NCI-H1105 (cell line): ENCODE measurements around the gene DDTL.
A peak's percentile ranks its signal among the peaks of the same experiment; 100 is the strongest.
"Not testable (repeated sequence)": the region's sequence is repeated elsewhere in the genome, so short reads cannot be mapped to it uniquely, and the experiment has no call there.

ENCODE experiments used
- DNase-seq: peaks from one replicate; lab custom pipeline; 2025; lab: John Stamatoyannopoulos, UW

DDTL gene

DNA sequence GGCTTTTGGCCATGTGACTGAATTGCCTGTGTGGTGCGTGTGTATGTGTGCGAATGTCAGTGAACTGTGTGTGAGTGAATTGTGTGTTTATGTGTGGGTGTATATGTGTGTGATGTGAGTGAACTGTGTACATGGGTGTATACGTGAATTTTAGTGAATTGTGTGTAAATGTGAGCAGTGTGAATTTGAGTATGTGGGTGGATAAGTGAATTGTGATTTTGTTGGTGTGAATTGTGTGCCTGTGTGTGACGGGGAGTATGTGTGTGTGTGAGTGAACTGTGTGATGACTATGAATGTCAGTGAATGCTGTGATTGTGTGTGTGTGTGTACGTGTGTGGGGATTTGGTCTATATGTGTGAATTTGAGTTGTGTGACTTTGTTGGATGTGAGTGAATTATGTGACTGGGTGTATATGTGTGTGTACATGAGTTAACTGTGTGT, 3.5 kb downstream of the DDTL start:
- no peak for DNase-seq

DNA sequence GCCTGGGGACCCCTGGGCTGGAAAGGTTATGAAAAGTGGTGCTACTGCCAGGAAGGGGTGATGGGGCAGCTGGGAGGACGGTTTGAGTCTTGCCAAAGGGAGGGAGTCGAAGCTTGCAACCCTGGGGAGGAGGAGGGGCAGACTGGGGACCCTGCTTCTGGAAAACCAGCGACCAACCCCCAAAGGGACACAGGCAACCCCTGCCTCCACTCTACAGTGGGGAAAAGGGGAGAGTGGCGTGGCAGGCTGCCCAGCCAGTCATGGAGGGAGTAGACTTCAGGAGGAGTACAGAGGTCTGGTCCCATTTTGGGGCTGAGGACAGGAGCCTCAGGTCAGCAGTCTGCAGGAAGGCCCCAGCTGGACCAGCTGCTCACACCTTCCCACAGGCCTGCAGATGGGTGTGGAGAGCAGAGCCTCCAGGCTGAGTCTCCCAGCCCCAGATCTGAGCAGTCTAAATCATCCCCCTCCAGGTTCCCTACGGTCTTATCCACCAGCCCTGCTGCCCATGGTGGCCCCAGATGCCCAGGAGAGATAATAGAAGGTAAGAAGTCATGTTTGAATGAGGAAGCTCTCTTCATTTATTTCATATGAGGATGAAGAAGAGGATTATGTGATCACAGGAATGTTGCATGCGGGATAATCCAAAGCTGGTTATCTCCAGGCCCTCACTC, 4.3 kb downstream of the DDTL start:
- no peak for DNase-seq

DNA sequence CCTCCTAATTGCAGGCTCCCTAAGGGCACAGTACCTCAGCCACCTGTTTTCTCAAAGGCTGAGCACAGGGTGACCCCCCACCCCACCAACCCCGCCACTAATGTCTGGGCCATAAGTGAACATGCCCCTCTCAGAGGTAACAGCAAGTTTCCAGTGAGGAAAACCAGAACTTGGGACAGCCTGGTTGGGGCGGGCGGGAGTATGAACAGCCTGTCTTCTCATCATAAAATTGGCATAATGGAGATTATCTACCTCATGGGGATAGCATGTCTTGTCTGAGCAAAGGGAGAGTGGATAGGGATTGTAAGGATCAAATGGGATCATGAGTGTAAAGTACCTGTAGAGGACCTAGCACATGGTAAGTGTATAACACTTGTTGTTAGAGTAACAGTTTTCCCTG, 5.2 kb downstream of the DDTL start:
- not testable (repeated sequence) for DNase-seq

DNA sequence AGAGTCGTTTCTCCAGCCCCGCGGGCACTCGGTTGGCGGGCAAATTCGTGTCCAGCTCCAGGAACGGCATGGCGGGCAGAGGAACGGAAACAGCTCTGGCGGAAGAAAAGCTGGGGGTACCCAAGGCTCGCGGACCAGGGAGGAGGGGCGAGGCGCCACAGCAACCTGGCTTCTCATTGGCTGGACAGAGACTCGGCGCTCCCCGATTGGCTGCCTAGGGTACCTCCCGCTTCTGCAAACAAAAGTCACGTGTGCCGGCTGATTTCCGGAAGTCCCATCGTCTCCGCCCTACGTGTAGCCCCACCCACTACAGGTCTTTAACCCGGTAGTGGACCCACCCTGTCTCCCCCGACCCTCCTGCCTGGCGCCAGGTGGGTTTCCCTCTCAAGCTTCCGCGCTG, 7.7 kb downstream of the DDTL start, which contains the start of gene DDT:
Gene DDT (minus strand): TSS at position 97 of the 400 bp plus-strand sequence. CDS start 27 bp downstream, at position 70.
- not testable (repeated sequence) for DNase-seq

DNA sequence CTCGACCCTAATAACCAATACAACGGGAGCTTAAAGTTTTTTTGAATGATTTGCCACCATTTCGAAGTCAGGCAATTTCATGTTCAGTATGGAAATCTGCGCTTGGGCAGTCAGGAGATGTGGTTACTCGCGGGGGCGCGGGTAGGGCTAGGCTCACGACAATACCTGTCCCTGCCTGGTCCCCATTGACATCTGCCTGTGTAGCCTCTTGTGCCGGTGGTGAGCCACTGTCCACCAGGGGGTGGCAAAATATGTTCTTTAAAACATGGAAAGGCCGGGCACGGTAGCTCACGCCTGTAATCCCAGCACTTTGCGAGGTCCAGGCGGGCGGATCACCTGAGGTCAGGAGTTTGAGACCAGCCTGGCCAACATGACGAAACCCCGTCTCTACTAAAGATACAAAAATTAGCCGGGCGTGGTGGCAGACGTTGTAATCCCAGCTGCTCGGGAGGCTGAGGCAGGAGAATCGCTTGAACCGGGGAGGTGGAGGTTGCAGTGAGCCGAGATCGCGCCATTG, 8.2 kb downstream of the DDTL start:
- not testable (repeated sequence) for DNase-seq

DNA sequence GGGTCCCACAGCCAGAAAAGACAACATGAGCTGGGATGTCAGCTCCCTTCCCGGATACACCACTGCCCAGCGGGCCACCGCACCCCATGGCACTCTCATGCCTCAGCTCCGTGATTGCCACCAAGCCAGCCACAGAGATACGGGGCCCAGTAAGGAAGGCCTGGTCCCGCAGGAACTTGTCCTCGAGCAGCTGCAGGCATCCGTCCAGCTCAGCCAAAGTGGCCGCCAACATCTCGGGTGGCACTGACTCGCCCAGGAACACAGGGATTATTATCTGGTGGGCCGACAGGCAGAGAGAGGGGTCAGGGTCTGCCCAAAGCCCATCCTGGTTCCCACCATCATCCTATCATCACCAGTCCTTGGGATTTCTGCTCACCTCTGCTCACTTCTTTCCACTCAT, 10.6 kb downstream of the DDTL start:
- not testable (repeated sequence) for DNase-seq

DNA sequence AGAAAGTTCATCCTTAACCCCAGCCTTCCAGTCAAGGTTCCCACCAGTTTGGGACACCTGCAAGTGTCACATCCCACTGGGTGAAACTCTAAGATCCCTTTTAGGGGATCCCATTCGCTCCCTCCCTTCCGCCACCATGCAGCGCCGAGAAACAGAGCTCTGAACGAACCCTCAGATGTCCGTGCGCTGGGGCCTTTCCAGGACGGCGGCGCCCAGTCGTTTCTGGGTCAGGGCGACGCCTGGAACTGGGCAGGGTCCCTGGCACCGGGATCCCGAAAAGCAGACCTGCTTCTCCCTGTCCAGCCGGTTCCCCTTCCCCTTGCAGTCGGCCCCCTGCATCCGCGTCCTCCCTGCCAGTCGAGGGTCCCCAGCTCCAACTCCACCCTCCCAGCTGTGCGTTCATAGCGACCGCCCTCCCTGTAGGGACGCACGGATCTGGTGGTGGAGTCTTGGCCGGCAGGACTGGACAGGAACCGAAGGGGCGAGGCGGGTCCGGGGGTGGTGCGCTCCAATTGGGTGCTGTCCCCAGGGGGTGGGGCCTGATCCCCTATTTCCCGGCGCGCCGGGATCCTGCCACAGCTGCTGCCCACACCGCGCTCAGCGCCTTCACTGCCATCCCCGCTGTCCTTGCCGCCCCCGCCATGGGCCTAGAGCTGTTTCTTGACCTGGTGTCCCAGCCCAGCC, 13.0 kb downstream of the DDTL start, which contains the start of gene GSTT2:
Gene GSTT2 (plus strand): TSS at position 578 of the 684 bp plus-strand sequence.
- not testable (repeated sequence) for DNase-seq

DNA sequence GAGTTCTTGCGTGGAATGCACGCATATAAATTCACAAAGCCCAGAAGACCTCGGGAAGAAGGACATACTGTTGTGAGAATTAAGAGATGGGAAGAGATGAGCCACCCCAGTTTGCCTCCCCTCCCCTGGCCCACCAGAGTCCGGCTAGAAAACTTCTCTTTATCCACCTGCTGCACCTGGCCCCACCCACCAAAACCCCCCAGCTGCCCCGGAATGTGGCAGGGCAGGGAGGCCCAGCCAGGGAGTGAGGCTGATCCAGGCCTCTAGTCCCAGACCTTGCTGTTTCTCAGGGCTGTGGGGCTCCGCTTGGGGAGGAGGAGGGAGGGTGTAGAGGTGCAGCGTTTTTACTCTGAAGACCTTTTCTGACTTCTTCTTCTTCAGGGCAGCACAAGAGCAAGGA, 13.9 kb downstream of the DDTL start:
- not testable (repeated sequence) for DNase-seq

DNA sequence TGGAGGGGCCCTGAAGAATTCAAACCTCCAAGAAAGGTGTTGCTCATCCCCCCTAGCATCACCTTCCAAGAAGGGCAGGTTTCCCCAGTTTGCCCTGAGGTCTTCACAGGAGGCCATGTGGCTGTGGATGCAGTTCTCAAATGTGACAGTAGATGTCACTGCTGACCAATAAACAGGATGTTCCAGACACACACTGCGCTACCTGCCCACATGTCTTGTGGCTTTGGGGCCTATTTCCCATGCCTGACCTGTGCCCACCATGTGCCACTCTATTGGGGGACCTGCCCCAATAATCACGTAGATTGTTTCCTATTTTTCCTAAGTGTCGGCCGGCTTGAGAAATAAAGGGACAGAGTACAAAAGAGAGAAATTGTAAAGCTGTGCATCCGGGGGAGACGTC, 17.7 kb downstream of the DDTL start:
- DNase-seq: peak; percentile 14

DNA sequence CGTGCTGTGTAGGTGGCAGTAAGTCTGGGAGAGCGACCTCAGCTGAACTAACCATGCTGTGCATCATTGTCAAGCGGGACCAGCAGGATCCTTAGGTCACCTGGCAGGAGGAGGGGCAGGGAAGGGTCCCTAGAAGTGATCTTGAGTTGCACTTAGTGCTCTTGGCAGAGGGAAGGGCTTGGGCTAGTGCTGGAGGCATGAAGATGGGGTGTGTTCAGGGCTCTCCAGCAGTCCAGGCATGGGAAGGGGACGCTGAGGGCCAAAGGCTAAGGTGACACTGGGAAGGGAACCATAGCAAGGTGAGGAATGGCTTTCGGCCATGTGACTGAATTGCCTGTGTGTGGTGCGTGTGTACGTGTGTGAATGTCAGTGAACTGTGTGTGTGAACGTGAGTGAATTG, 19.4 kb downstream of the DDTL start:
- not testable (repeated sequence) for DNase-seq

DNA sequence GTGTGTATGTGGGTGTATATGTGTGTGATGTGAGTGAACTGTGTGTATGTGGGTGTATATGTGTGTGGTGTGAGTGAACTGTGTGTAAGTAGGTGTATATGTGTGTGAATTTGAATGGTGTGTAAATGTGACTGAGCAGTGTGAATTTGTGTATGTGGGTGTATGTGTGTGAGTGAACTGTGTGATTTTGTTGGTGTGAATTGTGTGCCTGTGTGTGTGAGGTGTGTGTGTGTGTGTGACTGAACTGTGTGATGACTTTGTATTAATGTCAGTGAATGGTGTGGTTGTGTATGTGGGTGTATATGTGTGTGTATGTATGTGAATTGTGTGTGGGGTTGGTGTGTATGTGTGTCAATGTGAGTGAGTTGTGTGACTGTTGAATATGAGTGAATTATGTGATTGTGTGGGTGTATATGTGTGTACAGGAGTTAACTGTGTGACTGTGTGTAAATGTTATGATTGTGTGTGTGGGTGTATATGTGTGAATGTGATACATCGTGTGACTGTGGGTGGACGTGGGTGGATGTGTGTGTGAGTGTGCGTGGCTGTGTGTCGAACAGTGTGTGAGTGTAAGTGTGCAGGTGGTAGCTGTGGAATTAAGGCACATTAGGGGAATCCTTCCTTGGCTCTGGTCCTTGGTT, 20.0 kb downstream of the DDTL start:
- not testable (repeated sequence) for DNase-seq

DNA sequence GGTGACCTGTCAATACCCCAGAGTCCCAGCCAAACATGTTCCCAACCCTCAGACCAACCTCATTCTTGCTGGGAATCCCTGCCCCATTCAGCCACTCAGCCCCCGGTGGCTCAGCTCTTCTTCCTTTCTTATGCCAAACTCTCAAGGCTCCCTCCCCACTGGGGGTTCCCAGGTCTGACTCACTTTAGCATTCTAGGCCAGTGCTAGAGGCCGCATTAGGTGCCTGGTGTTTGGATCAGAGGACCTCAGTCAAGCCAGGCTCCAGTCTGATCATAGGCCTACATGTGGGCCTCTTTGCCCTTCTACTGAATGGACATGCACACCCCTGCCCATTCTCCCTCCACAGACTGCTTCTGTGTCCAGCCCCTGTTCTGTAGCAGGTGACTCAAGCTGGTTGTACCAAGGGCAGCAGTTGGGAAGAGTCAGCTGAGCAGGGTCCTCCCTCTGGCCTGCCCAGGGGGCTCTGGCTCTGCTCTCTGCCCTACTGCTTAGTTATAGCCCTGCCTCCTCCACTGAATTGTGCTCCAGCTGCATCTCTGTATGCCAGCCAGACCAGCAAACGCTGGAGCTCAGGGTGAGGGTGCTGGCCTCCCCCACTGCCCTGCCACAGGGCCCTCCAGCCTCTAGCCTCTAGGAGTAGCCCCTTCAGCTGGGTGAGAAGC, 23.0 kb downstream of the DDTL start:
- not testable (repeated sequence) for DNase-seq

DNA sequence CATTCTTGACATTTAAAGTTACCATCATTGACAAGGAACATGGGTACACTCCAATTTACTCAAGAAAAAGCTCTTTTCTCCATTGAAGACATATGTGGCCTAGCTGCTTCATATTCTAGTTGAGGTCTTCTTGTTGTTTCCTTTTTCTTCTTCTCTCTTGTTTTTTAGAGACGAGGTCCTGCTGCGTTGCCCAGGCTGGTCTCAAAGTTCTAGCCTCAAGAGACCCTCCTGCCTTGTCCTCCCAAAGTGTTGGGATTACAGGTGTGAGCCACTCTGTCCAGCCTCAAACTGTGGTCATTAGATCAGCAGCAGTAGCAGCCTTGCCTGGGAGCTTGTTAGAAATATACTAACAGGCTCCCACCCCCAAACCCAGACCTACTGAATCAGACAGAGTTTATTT, 26.4 kb downstream of the DDTL start:
- not testable (repeated sequence) for DNase-seq

DNA sequence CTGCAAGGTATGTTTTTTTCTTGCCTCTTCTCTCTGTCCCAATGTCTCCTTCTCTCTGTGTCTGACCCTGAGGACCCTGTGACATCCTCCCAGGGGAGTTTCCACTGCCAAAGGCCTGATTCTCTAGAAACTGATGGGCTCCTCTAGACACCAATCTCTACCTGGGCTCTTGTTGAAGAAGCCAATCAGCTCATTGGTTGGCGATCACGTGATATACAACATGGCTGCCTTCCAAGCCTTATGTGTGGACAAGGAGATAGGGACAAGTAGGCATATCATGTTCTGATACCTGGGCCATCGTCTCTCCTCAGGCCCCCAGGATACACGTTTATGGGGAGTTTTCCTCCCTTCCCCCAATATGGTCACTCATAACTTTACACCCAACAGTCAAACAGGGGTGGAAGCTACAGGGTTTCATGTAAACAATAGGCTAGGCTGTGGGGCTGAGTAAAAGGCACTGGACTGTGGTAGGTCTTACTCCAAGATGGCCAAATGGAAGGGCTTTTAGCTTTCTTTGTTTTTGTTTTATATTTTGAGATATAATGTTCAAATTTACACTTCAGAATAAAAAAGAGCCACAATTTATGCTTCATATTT, 27.0 kb downstream of the DDTL start:
- not testable (repeated sequence) for DNase-seq

DNA sequence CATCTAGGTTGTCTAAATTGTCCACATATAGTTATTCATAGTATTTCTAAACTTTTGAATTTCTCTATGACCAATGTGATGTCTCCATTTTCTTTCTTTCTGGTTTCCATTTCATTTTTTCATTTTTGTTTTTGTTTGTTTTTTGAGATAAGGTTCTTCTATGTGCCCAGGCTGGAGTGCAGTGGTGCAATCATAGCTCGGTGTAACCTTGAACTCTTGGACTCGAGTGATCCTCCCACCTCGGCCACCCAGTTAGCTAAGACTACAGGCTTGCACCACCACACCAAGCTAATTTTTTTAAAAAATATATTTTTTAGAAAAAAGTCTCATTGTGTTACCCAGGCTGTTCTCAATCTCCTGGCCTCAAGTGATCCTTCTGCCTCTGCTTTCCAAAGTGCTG, 30.4 kb downstream of the DDTL start:
- DNase-seq: no peak

DNA sequence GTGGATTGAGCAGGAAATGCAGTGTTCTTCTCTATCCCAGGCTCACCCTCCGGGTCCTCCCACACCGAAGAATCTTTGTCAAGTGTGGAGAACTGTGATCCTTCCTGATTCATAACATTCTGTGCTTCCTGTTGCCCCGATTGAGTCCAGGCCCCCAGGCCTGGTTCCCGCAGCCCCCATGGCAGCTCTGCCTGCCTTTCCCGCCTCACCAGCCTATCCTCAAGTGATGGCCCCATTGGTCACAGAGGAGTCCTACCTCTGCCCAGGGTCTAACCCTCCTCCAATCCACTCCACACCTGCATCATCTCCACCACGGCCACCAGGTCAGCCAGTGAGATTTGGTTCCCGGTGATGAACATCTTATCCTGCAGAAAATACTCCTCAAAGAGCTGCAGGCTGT, 33.1 kb downstream of the DDTL start:
- not testable (repeated sequence) for DNase-seq

DNA sequence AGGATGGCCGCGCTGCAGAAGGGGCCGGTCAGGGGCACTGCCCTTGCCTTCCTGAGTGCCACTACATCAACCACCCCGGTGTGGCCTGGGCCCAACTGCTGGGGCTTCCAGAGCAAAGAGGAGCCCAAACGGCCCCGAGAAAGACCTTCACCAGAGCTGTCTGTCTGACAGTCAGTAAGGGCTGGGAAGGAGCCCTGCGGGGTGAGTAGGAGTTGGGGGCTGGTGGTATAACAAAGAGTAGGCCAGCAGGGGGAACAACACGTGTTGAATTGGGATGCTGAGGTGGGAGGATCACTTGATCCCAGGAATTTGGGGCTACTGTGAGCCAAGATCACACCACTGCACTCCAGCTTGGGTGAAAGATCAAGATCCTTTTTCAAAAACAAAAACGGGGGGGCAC, 34.6 kb downstream of the DDTL start:
- DNase-seq: no peak

DNA sequence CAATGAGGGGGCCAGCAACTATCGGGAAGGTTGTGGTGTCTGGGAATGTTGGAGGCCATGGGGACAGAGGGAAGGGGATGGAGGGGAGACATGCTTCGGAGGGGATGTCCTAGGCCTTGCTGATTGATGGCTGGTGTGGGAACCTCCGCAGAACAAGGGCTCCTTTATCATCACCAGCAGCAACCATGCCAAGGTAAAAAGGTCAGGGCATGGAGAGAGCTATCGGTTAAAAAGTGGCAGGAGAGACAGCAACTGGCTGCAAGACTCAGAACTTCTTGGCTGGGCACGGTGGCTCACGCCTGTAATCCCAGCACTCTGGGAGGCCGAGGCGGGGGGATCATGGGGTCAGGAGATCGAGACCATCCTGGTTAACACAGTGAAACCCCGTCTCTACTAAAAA, 35.6 kb downstream of the DDTL start:
- DNase-seq: no peak

DNA sequence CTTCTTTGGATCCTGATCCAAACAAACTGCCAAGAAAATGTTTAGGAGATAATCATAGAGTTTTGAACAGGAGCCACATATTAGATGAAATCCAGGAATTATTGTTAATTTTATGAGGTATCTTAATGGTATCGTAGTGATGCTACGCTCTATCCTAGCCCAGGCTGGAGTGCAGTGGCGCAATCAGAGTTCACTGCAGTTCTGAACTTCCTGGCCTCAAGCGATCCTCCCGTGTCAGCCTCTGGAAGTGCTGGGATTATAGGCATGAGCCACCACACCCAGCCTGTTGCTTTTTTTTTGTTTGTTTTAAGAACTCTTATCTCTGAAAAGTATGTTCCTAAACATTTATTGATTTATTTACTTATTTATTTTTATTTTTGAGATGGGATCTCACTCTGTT, 36.2 kb downstream of the DDTL start:
- DNase-seq: no peak

DNA sequence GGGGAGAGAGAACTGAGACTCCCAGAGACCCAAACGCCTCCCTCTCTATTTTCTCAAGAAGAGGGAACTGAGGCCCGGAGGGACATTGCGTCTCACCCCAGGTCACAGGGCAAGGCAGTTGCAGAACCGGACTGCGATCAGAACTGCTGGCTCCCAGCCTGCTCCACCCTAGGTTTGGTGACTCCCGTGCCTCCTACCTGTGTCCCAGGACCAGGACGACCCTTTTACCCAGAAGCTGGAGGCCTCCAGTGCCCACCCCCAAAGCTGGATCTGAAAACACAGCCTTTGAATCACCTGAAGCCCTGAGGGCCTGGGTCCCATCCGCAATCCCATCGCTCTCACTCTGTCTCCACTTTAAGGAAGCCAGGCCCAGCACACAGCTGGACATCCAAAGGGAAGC, 37.2 kb downstream of the DDTL start:
- no peak for DNase-seq

DNA sequence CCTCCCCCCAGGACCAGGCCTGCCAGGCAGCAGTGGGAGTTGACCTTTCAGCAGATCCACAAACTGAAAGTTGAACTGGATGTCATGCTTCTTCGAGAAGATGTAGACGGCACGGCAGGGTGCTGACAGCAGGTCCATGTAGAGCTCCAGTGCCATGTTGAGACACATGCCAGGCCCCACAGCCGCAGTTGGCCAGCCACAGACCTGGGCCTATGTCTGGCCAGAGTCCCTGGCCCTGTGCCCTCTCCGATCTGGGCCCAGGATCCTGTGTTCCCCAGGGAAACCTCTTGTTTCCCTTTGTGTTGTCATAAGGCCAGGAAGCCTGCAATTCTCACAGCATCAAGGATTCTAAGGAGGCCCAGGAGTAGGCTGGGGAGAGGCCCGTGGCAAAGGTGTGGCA, 38.5 kb downstream of the DDTL start, which contains the start of gene GSTT4:
Gene GSTT4 (minus strand): TSS at position 253 of the 400 bp plus-strand sequence. CDS start 97 bp downstream, at position 156.
- no peak for DNase-seq
